ENCODE measurements around the gene TTC17. TPM values are rescaled to one million over a fixed set of nuclear protein-coding genes. Genes with fewer than 3 reads are reported as not detected.

Gene TTC17, protein sequence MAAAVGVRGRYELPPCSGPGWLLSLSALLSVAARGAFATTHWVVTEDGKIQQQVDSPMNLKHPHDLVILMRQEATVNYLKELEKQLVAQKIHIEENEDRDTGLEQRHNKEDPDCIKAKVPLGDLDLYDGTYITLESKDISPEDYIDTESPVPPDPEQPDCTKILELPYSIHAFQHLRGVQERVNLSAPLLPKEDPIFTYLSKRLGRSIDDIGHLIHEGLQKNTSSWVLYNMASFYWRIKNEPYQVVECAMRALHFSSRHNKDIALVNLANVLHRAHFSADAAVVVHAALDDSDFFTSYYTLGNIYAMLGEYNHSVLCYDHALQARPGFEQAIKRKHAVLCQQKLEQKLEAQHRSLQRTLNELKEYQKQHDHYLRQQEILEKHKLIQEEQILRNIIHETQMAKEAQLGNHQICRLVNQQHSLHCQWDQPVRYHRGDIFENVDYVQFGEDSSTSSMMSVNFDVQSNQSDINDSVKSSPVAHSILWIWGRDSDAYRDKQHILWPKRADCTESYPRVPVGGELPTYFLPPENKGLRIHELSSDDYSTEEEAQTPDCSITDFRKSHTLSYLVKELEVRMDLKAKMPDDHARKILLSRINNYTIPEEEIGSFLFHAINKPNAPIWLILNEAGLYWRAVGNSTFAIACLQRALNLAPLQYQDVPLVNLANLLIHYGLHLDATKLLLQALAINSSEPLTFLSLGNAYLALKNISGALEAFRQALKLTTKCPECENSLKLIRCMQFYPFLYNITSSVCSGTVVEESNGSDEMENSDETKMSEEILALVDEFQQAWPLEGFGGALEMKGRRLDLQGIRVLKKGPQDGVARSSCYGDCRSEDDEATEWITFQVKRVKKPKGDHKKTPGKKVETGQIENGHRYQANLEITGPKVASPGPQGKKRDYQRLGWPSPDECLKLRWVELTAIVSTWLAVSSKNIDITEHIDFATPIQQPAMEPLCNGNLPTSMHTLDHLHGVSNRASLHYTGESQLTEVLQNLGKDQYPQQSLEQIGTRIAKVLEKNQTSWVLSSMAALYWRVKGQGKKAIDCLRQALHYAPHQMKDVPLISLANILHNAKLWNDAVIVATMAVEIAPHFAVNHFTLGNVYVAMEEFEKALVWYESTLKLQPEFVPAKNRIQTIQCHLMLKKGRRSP
- 100 to 1,000 TPM in 1 of 4 donors, 10 to 100 TPM in 3; 46.9 to 130 (median 78.1) TPM for total RNA-seq

DNA sequence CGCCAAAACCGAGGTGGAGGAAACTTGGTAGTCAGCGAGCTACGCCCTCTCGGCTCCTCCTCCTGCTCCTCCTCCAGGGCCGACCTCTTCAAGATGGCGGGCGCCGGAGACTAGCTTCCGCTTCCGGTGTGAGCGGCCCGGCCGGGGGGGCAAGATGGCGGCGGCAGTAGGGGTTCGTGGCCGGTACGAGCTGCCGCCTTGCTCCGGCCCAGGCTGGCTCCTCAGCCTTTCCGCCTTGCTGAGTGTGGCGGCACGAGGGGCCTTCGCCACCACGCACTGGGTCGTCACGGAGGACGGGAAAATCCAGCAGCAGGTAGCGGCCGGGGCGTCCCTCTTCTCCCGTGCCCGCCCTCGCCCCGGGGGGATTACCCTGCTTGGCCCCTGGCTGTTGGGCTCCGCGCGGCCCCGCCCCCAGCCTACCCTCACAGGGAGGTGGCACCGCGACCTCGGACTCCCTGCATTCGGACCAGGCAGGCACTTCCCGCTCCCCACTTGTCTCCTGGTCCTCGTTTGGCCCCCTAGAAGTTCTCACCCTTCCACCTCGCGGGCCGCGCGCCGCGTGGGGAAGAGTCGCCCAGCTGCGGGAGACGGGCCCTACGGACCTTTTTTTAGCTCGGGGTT is at the start of gene TTC17:
TTC17 (plus strand) TSS at position 120 of the 621 bp plus-strand sequence; CDS start at position 155, 35 bp downstream.
- H3K4me1 ChIP-seq: peaks cover 5 to 48% (median 13%) of the 10 kb centered on the region in 3 donors
- no peaks in the 10 kb centered on the region for H3K27me3 ChIP-seq
- no peak for TF ChIP-seq EP300 (IDR thresholded peaks at IDR 0.05)
- TF ChIP-seq POLR2A (IDR thresholded peaks at IDR 0.05): peak; percentile 73 to 85
- TF ChIP-seq, protein P1, sequence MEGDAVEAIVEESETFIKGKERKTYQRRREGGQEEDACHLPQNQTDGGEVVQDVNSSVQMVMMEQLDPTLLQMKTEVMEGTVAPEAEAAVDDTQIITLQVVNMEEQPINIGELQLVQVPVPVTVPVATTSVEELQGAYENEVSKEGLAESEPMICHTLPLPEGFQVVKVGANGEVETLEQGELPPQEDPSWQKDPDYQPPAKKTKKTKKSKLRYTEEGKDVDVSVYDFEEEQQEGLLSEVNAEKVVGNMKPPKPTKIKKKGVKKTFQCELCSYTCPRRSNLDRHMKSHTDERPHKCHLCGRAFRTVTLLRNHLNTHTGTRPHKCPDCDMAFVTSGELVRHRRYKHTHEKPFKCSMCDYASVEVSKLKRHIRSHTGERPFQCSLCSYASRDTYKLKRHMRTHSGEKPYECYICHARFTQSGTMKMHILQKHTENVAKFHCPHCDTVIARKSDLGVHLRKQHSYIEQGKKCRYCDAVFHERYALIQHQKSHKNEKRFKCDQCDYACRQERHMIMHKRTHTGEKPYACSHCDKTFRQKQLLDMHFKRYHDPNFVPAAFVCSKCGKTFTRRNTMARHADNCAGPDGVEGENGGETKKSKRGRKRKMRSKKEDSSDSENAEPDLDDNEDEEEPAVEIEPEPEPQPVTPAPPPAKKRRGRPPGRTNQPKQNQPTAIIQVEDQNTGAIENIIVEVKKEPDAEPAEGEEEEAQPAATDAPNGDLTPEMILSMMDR (IDR thresholded peaks at IDR 0.05): peak in 1 of 4 experiments; percentile 13
- TF ChIP-seq POLR2AphosphoS5 (IDR thresholded peaks at IDR 0.05): peak; percentile 89
- H3K27ac ChIP-seq: peak within 1 kb of the TSS; percentile 64 to 89 (median 88)
- peak; percentile 99 for ATAC-seq
- WGBS, 2 donors (ENCODE audit: low coverage in 1 of 2): 0% methylated on average over 2 to 5 of the region's 58 CpGs
- no peaks in the 10 kb centered on the region for H3K9me3 ChIP-seq
- H3K36me3 ChIP-seq: no peaks in the 10 kb centered on the region
- H3K4me3 ChIP-seq: peak within 1 kb of the TSS; percentile 93 to 95

DNA sequence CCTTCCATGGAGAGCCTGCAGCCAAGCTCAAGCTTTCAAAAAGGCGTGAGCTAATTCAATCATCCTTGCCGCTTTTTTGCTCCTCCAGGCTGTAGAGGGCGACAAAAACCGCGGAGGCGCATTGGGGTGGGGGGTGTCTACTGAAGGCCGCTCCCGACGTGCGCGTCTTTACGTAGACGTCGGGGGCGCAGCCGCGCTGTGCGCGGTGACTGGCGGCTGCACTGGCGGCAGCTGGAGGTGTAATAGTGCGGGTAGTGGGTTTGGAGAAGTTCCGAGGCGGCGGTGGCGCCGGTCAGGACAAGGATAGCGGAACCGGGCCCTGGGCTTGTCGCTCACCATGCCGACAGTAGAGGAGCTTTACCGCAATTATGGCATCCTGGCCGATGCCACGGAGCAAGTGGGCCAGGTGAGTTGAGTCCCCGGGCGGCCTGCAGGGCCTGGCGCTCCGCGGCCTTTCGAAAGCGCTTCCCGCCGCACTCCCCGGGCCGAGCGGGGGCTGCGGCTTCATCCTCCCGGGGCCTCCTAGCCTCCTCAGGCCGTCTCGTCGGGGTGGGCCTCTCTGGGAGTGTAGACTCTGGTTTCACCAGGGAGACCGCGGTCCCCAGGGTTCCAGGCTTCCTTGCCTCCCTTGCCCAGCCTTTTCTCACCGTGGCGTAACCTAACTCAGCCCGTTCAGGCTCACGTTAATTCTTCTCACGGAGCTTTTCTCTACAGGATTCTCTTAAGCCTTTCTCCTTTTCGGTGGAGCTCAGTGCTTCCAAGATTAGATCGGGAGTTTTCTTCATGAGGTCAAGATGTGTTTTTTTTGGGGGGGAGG is 46.7 kb upstream of the TTC17 start, which contains the start of gene API5:
API5 (plus strand) TSS at position 206 of the 817 bp plus-strand sequence; CDS start at position 338, 132 bp downstream.
- peak within 1 kb of the TSS; percentile 77 to 90 for H3K4me3 ChIP-seq
- 0% methylated on average over 12 to 14 of the region's 60 CpGs for WGBS, 2 donors (ENCODE audit: low coverage in 1 of 2)
- H3K36me3 ChIP-seq: peaks cover 0 to 3% of the 10 kb centered on the region in 2 donors
- peak within 1 kb of the TSS; percentile 67 to 93 (median 90) for H3K27ac ChIP-seq
- TF ChIP-seq, protein P1 (IDR thresholded peaks at IDR 0.05): peak; percentile 62 to 90 (median 64)
- TF ChIP-seq EP300 (IDR thresholded peaks at IDR 0.05): no peak
- TF ChIP-seq POLR2AphosphoS5 (IDR thresholded peaks at IDR 0.05): peak; percentile 72
- TF ChIP-seq POLR2A (IDR thresholded peaks at IDR 0.05): peak; percentile 63
- H3K27me3 ChIP-seq: no peaks in the 10 kb centered on the region
- peak; percentile 99 for ATAC-seq
- H3K4me1 ChIP-seq: peaks cover 0 to 40% (median 16%) of the 10 kb centered on the region in 3 donors
- H3K9me3 ChIP-seq: no peaks in the 10 kb centered on the region

DNA sequence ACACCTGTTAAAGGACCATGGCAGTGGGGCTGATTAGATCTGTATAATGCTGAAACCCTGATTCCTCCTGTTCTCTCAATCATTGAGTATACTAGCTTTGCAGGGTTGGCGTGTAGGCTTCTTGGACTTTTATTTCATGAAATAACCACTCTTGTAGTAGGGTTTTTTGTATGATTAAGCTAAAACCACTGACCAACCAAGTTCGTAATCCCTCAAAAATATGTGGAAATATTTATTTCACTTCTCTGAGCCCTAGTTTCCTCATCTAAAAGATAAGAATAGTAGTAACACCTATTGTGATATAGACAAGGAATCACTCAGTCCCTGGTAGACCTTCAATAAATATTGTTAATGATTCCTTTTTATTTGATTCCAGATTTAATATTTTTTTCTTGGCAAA is 42.8 kb upstream of the TTC17 start:
- peaks cover 0 to 40% (median 16%) of the 10 kb centered on the region in 3 donors for H3K4me1 ChIP-seq
- H3K27ac ChIP-seq: no peak overlapping the region
- H3K4me3 ChIP-seq: no peak overlapping the region
- ATAC-seq: no peak
- TF ChIP-seq EP300 (IDR thresholded peaks at IDR 0.05): no peak
- TF ChIP-seq, protein P1 (IDR thresholded peaks at IDR 0.05): no peak
- no peak for TF ChIP-seq POLR2AphosphoS5 (IDR thresholded peaks at IDR 0.05)
- no peak for TF ChIP-seq POLR2A (IDR thresholded peaks at IDR 0.05)
- H3K36me3 ChIP-seq: peaks cover 3 to 41% of the 10 kb centered on the region in 2 donors
- WGBS, 2 donors (ENCODE audit: low coverage in 1 of 2): 79 to 81% methylated on average over 2 of the region's 2 CpGs
- no peaks in the 10 kb centered on the region for H3K9me3 ChIP-seq
- H3K27me3 ChIP-seq: no peaks in the 10 kb centered on the region

DNA sequence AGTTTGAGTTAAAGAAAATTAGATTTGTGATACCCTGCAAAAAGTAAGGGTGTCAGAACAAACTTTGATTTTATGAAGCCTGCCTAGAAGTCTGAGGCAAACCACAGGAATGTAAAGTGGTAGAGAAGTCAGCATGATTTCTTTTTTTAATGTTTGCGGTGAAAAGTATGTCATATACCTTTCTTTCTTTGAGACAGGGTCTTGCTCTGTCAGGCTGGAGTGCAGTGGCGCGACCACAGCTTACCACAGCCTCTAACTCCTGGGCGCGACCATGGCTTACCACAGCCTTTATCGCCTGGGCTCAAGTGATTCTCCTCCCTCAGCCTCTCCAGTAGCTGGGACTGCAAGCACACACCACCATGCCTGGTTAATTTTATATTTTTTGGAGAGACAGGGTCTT is 42.3 kb upstream of the TTC17 start:
- TF ChIP-seq POLR2A (IDR thresholded peaks at IDR 0.05) (no peak), EP300 (IDR thresholded peaks at IDR 0.05) (no peak), POLR2AphosphoS5 (IDR thresholded peaks at IDR 0.05) (no peak)
- TF ChIP-seq, protein P1 (IDR thresholded peaks at IDR 0.05): no peak
- no peak overlapping the region for H3K4me3 ChIP-seq
- no peaks in the 10 kb centered on the region for H3K27me3 ChIP-seq
- 92 to 93% methylated on average over 5 to 6 of the region's 6 CpGs for WGBS, 2 donors (ENCODE audit: low coverage in 1 of 2)
- peaks cover 0 to 38% (median 16%) of the 10 kb centered on the region in 3 donors for H3K4me1 ChIP-seq
- no peak overlapping the region for H3K27ac ChIP-seq
- peaks cover 6 to 46% of the 10 kb centered on the region in 2 donors for H3K36me3 ChIP-seq
- no peaks in the 10 kb centered on the region for H3K9me3 ChIP-seq
- no peak for ATAC-seq
